Fibroblast of mammary gland (primary cell): ENCODE results near the gene HNMT.

Experiments used
- DNase-seq: peaks from one replicate; pipeline ENCODE4 v3.0.0-alpha.2; 2010; ENCODE audit warnings: low read depth
- H3K4me3 ChIP-seq: 2 replicates; pipeline ENCODE4 v1.5.1; 2011; ENCODE audit warnings: low read depth, mild to moderate bottlenecking, low read length, moderate library complexity; ENCODE audit not compliant: control insufficient read depth
- TF ChIP-seq, protein P1 (sequence below): conservative IDR thresholded peaks from 2 replicates; pipeline ENCODE4 v1.5.1; 2011; ENCODE audit warnings: low read depth, low read length, inconsistent platforms; ENCODE audit not compliant: control insufficient read depth, insufficient read depth

HNMT gene

DNA sequence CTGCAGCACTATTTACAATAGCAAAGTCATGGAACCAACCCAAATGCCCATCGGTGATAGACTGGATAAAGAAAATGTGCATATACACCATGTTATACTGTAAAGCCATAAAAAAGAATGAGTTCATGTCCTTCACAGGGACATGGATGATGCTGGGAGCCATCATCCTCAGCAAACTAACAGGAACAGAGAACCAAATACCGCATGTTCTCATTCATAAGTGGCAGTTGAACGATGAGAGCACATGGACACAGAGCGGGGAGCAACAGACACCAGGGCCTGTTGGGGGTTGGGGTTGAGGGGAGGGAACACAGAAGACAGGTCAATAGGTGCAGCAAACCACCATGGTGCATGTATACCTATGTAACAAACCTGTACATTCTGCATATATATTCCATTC, 33.5 kb downstream of the HNMT start:
- TF ChIP-seq, protein P1, sequence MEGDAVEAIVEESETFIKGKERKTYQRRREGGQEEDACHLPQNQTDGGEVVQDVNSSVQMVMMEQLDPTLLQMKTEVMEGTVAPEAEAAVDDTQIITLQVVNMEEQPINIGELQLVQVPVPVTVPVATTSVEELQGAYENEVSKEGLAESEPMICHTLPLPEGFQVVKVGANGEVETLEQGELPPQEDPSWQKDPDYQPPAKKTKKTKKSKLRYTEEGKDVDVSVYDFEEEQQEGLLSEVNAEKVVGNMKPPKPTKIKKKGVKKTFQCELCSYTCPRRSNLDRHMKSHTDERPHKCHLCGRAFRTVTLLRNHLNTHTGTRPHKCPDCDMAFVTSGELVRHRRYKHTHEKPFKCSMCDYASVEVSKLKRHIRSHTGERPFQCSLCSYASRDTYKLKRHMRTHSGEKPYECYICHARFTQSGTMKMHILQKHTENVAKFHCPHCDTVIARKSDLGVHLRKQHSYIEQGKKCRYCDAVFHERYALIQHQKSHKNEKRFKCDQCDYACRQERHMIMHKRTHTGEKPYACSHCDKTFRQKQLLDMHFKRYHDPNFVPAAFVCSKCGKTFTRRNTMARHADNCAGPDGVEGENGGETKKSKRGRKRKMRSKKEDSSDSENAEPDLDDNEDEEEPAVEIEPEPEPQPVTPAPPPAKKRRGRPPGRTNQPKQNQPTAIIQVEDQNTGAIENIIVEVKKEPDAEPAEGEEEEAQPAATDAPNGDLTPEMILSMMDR = no peak
- H3K4me3 ChIP-seq = no peak overlapping the region
- DNase-seq = no peak

DNA sequence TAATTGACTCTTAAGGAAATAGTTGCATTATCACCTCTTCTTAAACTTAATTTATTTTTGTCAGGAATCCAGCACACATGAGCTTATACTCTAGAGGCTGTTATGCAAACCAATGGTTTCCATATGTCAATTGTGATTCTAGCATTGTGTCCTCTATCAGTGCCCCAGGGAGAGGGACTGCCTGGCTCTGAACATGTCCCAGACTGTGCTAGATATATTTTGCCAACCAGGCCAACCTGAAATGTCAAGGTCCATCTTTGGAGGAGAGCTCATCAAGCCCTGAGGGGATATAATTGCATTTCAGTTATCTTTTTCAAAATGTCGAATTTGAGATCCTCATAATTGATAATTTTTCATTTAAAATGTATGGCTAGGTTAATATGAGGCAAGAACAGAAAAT, 34.2 kb downstream of the HNMT start:
- TF ChIP-seq, protein P1 = no peak
- no peak for DNase-seq
- H3K4me3 ChIP-seq = no peak overlapping the region

DNA sequence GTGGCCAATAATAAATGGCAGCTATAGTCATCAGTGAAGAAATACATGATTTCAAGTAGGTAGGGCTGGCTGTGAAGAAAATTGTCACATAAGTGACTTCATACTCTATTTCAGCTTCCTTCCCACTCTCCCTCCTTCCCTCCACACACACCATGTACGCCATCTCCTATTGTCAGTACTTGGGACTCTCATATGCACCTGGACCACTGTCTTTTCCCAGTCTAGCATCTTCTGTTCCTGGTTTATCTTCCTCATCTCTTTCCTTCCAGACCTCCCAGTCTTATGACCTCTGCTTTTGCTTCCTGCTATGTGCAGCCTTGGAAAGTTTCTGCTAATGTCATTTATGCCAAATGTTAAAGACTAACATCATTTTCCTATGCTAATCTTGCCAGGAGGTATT, 35.0 kb downstream of the HNMT start:
- DNase-seq = no peak
- TF ChIP-seq, protein P1 = no peak
- no peak overlapping the region for H3K4me3 ChIP-seq

DNA sequence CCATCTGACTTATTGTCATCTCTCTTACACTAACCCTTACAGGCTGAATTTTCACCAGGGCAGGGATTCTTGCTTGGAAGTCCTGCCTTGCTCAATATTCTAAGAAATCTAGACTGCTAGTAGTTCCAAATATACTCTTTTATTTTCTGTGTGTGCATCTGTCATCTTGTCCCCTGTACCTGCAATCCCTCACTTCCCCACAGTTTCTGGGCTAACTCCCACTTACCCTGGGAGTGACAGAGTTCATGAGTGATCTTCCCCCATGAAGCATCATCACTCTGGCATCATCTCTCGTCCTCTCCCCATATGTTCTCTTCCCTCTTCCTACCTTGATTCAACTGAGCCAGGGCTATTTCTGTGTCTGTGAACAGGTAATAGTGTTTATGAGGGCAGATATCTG, 35.7 kb downstream of the HNMT start:
- TF ChIP-seq, protein P1 = no peak
- DNase-seq = no peak
- no peak overlapping the region for H3K4me3 ChIP-seq

DNA sequence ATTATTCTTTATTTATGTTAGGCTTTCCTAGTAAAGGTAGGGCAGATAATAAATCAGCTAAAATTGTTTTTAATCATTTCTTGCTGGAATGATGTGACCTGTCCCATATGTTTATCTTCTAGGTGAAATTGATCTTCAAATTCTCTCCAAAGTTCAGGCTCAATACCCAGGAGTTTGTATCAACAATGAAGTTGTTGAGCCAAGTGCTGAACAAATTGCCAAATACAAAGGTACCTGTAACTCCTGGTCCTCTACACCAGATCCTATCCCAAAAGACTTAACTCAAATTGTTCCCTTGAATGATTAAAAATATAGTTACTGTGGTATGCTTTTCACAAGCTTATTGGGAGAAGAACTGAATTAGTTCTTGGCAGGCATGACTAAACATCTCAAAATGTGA, 36.5 kb downstream of the HNMT start:
- TF ChIP-seq, protein P1 = no peak
- H3K4me3 ChIP-seq = no peak overlapping the region
- DNase-seq = no peak

DNA sequence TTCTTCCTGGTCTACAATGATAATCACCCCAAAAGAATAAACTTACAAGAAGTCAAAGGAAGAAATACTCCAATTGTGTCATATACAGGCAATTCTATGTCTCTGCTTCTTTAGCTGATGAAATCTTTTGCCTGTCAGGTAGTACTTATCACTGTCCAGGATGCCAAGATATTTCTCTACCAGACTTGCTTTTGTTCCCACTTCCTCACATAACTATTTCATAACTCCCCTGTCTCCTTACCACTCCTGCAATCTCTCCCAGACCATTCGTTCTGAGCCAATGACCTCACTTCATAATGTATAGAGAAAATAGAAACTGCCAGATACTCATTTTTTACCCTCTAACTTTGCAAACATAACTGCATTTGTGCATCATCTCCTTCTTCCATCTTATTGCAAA, 39.1 kb downstream of the HNMT start:
- H3K4me3 ChIP-seq = no peak overlapping the region
- DNase-seq = no peak
- TF ChIP-seq, protein P1 = no peak

DNA sequence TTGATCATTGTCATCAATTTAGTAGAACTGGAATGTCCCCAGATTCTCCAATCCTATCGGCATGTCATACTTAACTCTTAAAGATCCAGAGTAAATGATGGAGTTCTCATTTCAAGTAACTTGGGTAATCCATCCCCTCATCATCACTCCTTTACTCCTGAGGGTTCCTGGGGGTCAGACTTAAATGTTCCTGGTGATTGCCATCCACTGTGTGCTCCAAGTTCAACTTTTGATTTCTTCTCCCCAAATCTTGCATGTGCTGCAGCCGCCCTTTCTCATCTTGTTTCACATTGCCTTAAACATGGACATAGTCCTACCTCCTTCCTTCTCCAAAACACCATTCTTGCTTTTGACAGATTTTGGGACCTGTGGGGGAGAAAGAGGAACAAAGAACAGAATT, 43.2 kb downstream of the HNMT start:
- DNase-seq = no peak
- TF ChIP-seq, protein P1 = no peak
- no peak overlapping the region for H3K4me3 ChIP-seq
